Endometrial microvascular endothelial cells (primary cell): Measurements from ENCODE around the gene TBC1D1. TPM values are rescaled to one million over a fixed set of nuclear protein-coding genes. Genes with fewer than 3 reads are reported as not detected.

Experiments used
- in situ Hi-C: cut with HindIII; loops from 2 replicates; pipeline ENCODE4 v1.10.0; 2017; ENCODE audit warnings: low sequenced_read_pairs, low pct_unique_long_range_greater_than_20kb; ENCODE audit errors: inconsistent ontology term
- total RNA-seq: library from RNA; depleted of rRNA; stranded (reverse); fragments of >200 nt; gene quantifications from one replicate; pipeline ENCODE4 v1.2.3, GENCODE V29; 2015; ENCODE audit errors: inconsistent ontology term

Gene TBC1D1
- total RNA-seq, 1 donor from 2014 or later = 194 TPM

- in situ Hi-C loops = no loop called here
Observed at GRCh38 chr4:38125816-38126215, 234.9 kb downstream of the TBC1D1 start.

GRCh38 chr4:38128478-38129459 lies 237.9 kb downstream of the TBC1D1 start:
- in situ Hi-C loops = no loop called here

- in situ Hi-C loops = no loop called here
Observed at GRCh38 chr4:38129460-38130227, 238.8 kb downstream of the TBC1D1 start.

DNA sequence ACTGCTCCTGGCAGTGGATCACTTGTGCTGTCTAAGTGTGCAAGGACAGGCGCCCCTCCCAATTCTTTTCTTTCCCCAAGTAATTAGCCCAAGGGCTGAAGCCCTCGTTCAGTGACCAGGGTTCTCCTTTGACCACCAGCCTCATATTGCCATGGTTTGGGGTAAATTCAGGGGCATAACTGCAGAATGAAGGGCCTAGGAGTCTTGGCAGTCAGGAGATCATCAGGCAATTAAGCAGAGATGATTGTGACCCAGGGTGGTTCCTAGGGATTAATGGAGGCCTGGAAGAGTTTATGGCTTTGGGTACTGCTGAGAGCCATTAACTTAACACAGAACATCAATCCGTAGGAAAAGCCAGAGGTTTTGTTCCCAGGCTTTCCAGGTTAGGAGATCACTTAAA lies 240.0 kb downstream of the TBC1D1 start:
- in situ Hi-C loops = no loop called here

DNA sequence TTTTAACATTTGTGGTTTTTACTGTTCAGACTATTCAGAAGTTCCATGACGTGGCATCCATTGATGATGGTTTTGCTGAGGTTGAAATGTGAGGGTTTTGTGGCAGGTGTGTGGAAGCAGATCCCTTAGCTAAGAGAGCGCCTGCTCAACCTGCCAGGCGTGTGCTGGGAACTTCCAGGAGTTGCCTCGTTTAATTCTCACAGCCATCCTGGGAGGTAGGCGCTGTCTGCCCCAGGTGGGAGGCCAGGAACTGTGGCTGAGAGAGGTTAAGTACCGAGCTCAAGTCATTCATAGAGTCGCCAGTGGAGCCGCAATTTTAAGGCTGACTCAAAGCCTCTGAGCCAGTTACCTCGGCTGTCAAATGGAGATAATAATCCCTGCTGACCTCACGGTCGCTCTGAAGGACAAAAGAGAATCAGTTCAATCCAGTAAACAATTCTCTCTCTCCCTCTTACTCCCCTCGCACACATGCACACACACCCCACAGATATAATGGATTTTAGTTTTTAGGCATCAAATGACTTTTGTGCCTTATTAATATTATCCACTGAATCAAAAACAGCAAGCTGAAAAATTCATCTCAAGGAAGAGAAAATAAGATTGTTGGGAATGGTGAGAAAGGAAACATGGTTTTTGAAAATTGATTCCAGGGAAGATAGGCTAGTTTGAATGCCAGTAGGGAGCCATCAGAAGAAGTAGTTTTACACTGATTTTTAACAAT lies 240.6 kb downstream of the TBC1D1 start:
- in situ Hi-C loops = no loop called here

DNA sequence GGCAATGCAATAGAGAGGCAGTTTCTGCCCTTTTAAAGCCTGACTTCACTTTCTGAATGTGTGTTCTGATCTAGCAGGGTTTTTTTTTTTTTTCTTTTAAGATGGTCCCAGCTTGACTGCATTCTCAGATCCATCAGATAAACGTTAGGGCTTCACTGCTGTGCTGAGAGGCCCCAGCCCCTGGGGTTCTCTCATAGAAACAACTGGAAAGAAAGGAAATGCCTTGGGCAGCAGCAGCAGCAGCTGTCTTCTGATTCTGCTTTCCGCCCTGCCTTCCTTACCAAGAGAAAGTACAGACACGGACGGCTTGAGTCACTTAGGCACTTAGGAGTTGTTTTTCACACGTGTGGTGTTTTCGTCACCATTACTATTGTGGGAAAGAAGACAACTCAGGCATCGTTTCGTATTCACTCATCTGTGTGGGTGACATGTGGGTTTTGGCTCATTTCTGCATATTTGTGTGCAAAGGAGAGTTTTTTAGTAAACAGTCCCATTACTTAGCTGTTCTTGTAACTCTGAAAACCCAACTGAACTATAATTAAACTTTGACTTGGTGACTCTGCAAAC lies 241.3 kb downstream of the TBC1D1 start:
- in situ Hi-C loops = no loop called here

DNA sequence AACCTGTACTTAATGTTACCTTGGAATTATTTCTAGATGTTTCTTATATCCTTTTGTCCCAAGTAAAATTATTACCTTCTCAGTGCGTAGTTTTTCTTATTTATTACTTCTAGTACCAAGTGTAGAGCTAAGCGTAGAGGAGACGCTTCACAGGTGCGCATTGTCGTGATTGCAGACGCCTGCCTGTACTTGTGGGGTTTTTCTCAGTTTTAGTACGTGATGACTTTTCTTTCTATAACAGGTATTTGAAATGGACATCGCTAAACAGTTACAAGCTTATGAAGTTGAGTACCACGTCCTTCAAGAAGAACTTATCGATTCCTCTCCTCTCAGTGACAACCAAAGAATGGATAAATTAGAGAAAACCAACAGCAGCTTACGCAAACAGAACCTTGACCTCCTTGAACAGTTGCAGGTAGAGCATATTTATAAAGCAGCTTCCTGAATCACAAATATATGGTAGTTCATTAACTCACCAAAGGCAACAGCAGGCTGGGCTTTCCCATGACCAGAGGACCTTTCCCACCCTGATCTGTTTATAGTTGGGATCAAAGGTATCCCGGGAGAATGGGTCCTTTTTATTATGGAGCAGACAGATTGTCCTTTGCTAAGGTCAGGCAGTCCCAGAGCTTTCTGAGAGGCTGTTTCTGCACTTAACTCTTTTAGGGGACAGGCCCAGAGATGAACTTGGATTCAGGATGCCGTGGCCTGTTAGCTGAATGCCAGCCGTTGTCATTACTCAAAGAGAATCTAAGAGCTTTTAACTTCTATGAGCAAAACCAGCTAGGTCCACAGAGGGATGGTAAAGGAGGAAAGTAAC lies 242.2 kb downstream of the TBC1D1 start:
- in situ Hi-C loops = no loop called here

DNA sequence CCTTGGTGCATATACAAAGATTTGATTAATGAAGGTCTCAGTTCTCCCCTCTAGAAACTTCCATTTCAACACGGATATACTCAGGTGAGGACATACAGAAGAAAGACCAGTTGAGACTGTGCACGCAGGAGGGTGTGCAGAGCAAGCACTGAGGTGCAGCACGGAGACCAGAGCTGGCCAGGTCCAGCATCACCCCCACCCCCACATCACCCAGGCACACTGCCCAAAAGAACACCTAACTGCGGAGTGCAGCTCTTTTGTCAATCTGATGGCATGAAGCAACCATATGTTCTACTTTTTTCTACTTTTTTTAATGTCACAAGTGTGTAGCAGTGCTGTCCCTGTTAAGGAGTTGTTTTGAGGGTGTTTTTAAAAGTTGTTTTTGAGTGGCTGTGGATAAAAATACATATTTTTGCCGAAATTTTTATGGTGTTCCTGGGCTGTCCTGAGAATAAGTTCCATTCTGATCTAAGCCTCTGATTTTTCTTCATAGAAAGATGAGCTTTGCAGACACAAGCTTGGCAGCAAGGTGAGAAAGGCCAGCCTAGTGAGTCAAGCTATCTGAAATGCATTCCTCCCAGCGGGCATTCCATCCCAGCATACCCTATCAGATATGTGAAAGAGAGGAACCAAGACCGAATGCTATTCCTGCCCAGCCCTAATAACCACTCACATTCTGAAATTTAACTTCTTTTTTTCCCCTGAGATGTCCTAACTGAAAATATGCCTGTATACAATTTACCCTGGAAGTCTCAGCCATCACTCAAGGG lies 243.0 kb downstream of the TBC1D1 start:
- in situ Hi-C loops = no loop called here

DNA sequence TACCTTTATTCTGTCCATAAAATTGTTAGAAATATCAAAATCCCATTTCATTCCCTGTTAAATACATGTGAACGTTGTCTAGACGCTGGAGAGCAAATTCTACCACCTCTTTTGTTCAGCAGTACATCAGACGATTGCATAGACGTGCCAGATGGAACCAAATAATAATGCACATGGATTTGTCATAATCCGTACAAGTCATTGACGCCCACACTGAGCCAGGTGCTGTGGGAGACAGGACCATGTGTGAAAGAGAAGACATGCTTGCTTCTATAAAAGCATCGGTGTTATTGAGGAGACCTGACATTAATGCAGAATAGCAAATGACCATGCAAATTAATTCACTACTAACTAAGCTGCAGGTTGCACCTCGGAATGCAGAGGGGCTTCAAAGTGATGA lies 244.3 kb downstream of the TBC1D1 start:
- in situ Hi-C loops = no loop called here

- in situ Hi-C loops = no loop called here
Observed at GRCh38 chr4:38136604-38137003, 245.7 kb downstream of the TBC1D1 start.

DNA sequence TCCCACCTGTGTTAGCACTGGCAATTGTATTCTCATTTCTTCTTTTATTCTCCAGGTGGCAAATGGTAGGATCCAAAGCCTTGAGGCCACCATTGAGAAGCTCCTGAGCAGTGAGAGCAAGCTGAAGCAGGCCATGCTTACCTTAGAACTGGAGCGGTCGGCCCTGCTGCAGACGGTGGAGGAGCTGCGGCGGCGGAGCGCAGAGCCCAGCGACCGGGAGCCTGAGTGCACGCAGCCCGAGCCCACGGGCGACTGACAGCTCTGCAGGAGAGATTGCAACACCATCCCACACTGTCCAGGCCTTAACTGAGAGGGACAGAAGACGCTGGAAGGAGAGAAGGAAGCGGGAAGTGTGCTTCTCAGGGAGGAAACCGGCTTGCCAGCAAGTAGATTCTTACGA lies 246.2 kb downstream of the TBC1D1 start:
- in situ Hi-C loops = no loop called here

- in situ Hi-C loops = no loop called here
Observed at GRCh38 chr4:38138363-38138762, 247.5 kb downstream of the TBC1D1 start.

DNA sequence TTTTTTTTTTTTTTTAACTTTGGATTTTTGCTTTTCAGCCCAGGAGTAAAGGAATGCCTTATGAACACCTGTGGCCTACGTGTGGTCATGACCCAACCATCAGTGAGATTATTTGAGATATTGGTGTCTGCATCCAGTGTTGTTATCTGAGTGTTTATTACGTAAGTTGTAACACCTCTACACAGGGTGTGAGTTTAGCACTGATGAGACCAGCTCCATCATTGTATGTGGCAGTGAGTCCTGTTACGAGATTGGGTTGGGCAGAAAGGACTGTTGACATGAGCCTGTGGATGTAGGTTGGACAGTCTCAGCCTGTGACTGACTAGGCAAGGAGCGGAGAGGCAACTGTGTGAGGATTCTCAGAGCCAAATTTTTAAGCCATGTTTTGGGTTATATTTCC lies 248.3 kb downstream of the TBC1D1 start:
- in situ Hi-C loops = no loop called here

- in situ Hi-C loops = no loop called here
Observed at GRCh38 chr4:38140643-38141203, 249.8 kb downstream of the TBC1D1 start.

DNA sequence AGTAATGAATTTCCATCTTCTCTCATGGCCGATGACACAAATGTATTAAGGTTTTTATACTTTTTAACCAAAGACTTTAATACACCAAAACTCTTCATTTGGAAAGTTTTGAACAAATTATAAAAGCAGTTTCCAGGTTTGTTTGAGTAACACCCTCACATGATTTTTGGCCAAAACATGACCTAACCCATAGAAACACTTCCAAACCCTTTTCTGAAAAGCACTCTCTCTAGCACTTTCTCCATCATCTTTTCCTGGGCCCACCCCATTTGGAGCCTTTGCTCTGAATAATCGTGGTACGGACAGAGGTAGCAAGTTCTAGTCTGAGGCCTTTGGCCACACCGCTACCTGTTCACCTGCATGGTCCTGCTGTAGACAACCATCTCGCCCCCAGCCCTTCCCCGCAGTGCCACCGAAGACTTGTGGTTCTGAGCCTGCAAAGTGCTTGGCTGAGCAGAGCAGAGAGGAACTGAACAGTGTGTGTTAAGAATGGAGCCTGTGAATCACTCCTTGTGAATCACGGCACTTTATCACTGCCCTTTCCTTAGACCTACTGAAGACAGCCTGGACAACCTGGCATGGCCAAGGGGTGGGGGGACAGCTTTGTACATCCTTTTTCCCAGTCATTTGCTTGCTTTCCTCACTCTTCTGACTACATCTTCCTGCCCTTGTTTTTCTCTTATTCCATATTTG lies 251.1 kb downstream of the TBC1D1 start:
- in situ Hi-C loops = no loop called here

- in situ Hi-C loops = no loop called here
Observed at GRCh38 chr4:38144031-38144430, 253.1 kb downstream of the TBC1D1 start.
